IMR-90 (cell line): Measurements from ENCODE around the gene DNMT3B. TPM values are rescaled to one million over a fixed set of nuclear protein-coding genes. Genes with fewer than 3 reads are reported as not detected.

Source experiments
- ATAC-seq: fragments of 200-7000 bp; cut with Tn5 transposase; 2 replicates; pipeline ENCODE4 v1.9.1; 2020; ENCODE audit warnings: low read depth, mild to moderate bottlenecking, moderate library complexity
- BruUV-seq: library from RNA; stranded (reverse); fragments of 400-500 nt; replicated peaks from 2 replicates; lab custom pipeline; 2021; lab: Mats Ljungman, UMichigan
- CTCF ChIA-PET: fragments of 300-600 bp; formaldehyde crosslinking; extraction: SDS; loops from one replicate; lab custom pipeline; 2021; ENCODE audit warnings: antibody characterized with exemption; lab: Yijun Ruan, JAX
- POLR2A ChIA-PET: fragments of 300-600 bp; sonication (Branson Sonifier 250); formaldehyde crosslinking; loops from one replicate; lab custom pipeline; 2022; ENCODE audit warnings: antibody characterized with exemption; ENCODE audit not compliant: unreplicated experiment; lab: Charles Lee
- DNase-seq: peaks from one replicate; pipeline ENCODE4 v3.0.0; 2013
- H2AFZ ChIP-seq: replicated peaks from 2 replicates; pipeline ENCODE3; 2013; ENCODE audit warnings: low read length, mild to moderate bottlenecking; ENCODE audit not compliant: poor library complexity
- H2AK5ac ChIP-seq: 2 replicates; pipeline ENCODE4 v1.6.1; 2013; ENCODE audit warnings: low read depth, low read length, inconsistent platforms
- H2AK9ac ChIP-seq: replicated peaks from 2 replicates; pipeline ENCODE3; 2013; ENCODE audit warnings: mild to moderate bottlenecking, low read depth, low read length, moderate library complexity; ENCODE audit not compliant: poor library complexity
- H2BK120ac ChIP-seq: 2 replicates; pipeline ENCODE4 v1.6.1; 2013; ENCODE audit warnings: low read depth, low read length, inconsistent platforms
- H2BK15ac ChIP-seq: 3 replicates; pipeline ENCODE4 v1.6.1; 2013; ENCODE audit warnings: low read depth, low read length, inconsistent platforms
- H2BK20ac ChIP-seq: 2 replicates; pipeline ENCODE4 v1.6.1; 2013; ENCODE audit warnings: low read depth, mild to moderate bottlenecking, inconsistent platforms, low read length, moderate library complexity
- H2BK5ac ChIP-seq: 2 replicates; pipeline ENCODE4 v1.6.1; 2013; ENCODE audit warnings: mild to moderate bottlenecking, low read depth, low read length, inconsistent platforms; ENCODE audit not compliant: poor library complexity, severe bottlenecking
- H3K14ac ChIP-seq: replicated peaks from 2 replicates; pipeline ENCODE4 v1.6.1; 2013; ENCODE audit warnings: low read depth, low read length, inconsistent platforms
- H3K18ac ChIP-seq: 2 replicates; pipeline ENCODE4 v1.6.1; 2013; ENCODE audit warnings: low read depth, low read length, control low read depth
- H3K23ac ChIP-seq: 2 replicates; pipeline ENCODE4 v1.6.1; 2013; ENCODE audit warnings: low read depth, low read length, inconsistent platforms
- H3K27ac ChIP-seq: 2 replicates; pipeline ENCODE4 v1.5.1; 2013; ENCODE audit warnings: mild to moderate bottlenecking, control low read depth, low read length; ENCODE audit not compliant: insufficient read depth
- H3K27me3 ChIP-seq: 2 replicates; pipeline ENCODE4 v1.6.1; 2013; ENCODE audit warnings: low read length; ENCODE audit not compliant: control insufficient read depth, insufficient read depth
- H3K36me3 ChIP-seq: 2 replicates; pipeline ENCODE4 v1.6.1; 2013; ENCODE audit warnings: low read length, mixed read lengths; ENCODE audit not compliant: control insufficient read depth, insufficient read depth
- H3K4ac ChIP-seq: 2 replicates; pipeline ENCODE4 v1.6.1; 2013; ENCODE audit warnings: low read depth, low read length, inconsistent platforms
- H3K4me1 ChIP-seq: 2 replicates; pipeline ENCODE4 v1.6.1; 2013; ENCODE audit warnings: low read length, mixed read lengths; ENCODE audit not compliant: control insufficient read depth, insufficient read depth
- H3K4me2 ChIP-seq: 2 replicates; pipeline ENCODE4 v1.6.1; 2013; ENCODE audit warnings: low read depth, mild to moderate bottlenecking, control low read depth, low read length, moderate library complexity
- H3K4me3 ChIP-seq: 2 replicates; pipeline ENCODE4 v1.5.1; 2013; ENCODE audit warnings: low read depth, mild to moderate bottlenecking, control low read depth, low read length, moderate library complexity; ENCODE audit not compliant: insufficient read depth
- H3K56ac ChIP-seq: 2 replicates; pipeline ENCODE4 v1.6.1; 2013; ENCODE audit warnings: low read length, inconsistent platforms; ENCODE audit not compliant: insufficient read depth; ENCODE audit errors: extremely low read depth
- H3K79me1 ChIP-seq, 2 experiments: 2 replicates each; pipeline ENCODE4 v1.6.1; 2013; ENCODE audit warnings: low read length in 2 of 2, inconsistent platforms in 1 of 2, low read depth in 1 of 2
- H3K9ac ChIP-seq: 2 replicates; pipeline ENCODE4 v1.6.1; 2013; ENCODE audit warnings: low read depth, low read length, control low read depth
- H3K9me1 ChIP-seq: 2 replicates; pipeline ENCODE4 v1.6.1; 2013; ENCODE audit warnings: low read length, inconsistent platforms; ENCODE audit not compliant: insufficient read depth
- H3K9me3 ChIP-seq: 2 replicates; pipeline ENCODE4 v1.6.1; 2013; ENCODE audit warnings: low read length; ENCODE audit not compliant: control insufficient read depth, insufficient read depth
- H4K20me1 ChIP-seq: 2 replicates; pipeline ENCODE4 v1.6.1; 2013; ENCODE audit warnings: low read length, inconsistent platforms; ENCODE audit not compliant: insufficient read depth
- H4K5ac ChIP-seq: 2 replicates; pipeline ENCODE4 v1.6.1; 2013; ENCODE audit warnings: mild to moderate bottlenecking, low read depth, low read length, control low read depth
- H4K8ac ChIP-seq, 2 experiments: 2 replicates each; pipeline ENCODE4 v1.6.1; 2013; ENCODE audit warnings: low read depth in 2 of 2, low read length in 2 of 2, control low read depth in 1 of 2, inconsistent platforms in 1 of 2
- H4K91ac ChIP-seq: 2 replicates; pipeline ENCODE4 v1.6.1; 2013; ENCODE audit warnings: low read depth, low read length, inconsistent platforms; ENCODE audit not compliant: insufficient read depth
- BHLHE40 ChIP-seq: fragments of 150-350 bp; IDR thresholded peaks from 2 replicates; pipeline ENCODE4 v1.6.1; 2016; ENCODE audit warnings: mild to moderate bottlenecking, low read depth, low read length
- CEBPB ChIP-seq: IDR thresholded peaks from 2 replicates; pipeline ENCODE4 v1.6.1; 2012; ENCODE audit warnings: low read depth, low read length, improper control_type of control experiment
- MAFK ChIP-seq: IDR thresholded peaks from 2 replicates; pipeline ENCODE4 v1.6.1; 2012; ENCODE audit warnings: low read depth, low read length, improper control_type of control experiment
- MAZ ChIP-seq: IDR thresholded peaks from 2 replicates; pipeline ENCODE4 v1.6.1; 2012; ENCODE audit warnings: low read depth, mild to moderate bottlenecking, low read length, improper control_type of control experiment, moderate library complexity, borderline replicate concordance
- MXI1 ChIP-seq: IDR thresholded peaks from 2 replicates; pipeline ENCODE4 v1.6.1; 2012; ENCODE audit warnings: low read depth, mild to moderate bottlenecking, low read length, moderate library complexity, borderline replicate concordance
- NFE2L2 ChIP-seq: fragments of 150-350 bp; IDR thresholded peaks from 2 replicates; pipeline ENCODE4 v1.6.1; 2016; ENCODE audit warnings: low read depth, mild to moderate bottlenecking, low read length
- POLR2A ChIP-seq: IDR thresholded peaks from 2 replicates; pipeline ENCODE4 v1.6.1; 2012; ENCODE audit warnings: mild to moderate bottlenecking, low read depth, low read length
- RCOR1 ChIP-seq: IDR thresholded peaks from 2 replicates; pipeline ENCODE4 v1.6.1; 2012; ENCODE audit warnings: mild to moderate bottlenecking, low read length, improper control_type of control experiment; ENCODE audit not compliant: insufficient replicate concordance
- RFX5 ChIP-seq: IDR thresholded peaks from 2 replicates; pipeline ENCODE4 v1.8.0; 2012; ENCODE audit warnings: low read depth, mild to moderate bottlenecking, low read length, moderate library complexity
- WGBS, 2 experiments: methylation state at CpG; one replicate each; pipeline versions ENCODE4 v1.1.5 to v1.1.7; 2013; ENCODE audit warnings: missing lambda C conversion rate in 2 of 2; ENCODE audit not compliant: insufficient read length in 1 of 2; ENCODE audit errors: extremely low coverage in 2 of 2; 5-methylcytosine and 5-hydroxymethylcytosine counted together
- dilution Hi-C: fragments of 300-500 bp; cut with HindIII; formaldehyde crosslinking; loops from one replicate; pipeline ENCODE4 v1.14.3; 2018; ENCODE audit warnings: low sequenced_read_pairs; ENCODE audit not compliant: unreplicated experiment
- in situ Hi-C: fragments of 300-500 bp; cut with MboI; formaldehyde crosslinking; loops from 3 replicates; pipeline ENCODE4 v1.14.3; 2019; ENCODE audit warnings: low sequenced_read_pairs, inconsistent platforms, mixed read lengths
- intact Hi-C: fragments of 100-400 bp; cut with micrococcal nuclease; formaldehyde crosslinking; loops from 2 replicates; pipeline ENCODE4 v1.10.0; 2022
- polyA plus RNA-seq, 3 experiments: library from polyadenylated mRNA; depleted of rRNA; stranded (reverse); fragments of >200 nt; gene quantifications; 2 replicates each; pipeline ENCODE4 v1.2.3, GENCODE V29; 2012; ENCODE audit warnings: low replicate concordance in 1 of 3
- total RNA-seq: library from RNA; depleted of rRNA; stranded (reverse); fragments of >200 nt; gene quantifications from 2 replicates; pipeline ENCODE4 v1.2.3, GENCODE V29; 2012
- TF ChIP-seq, protein P1 (sequence below): fragments of 150-350 bp; IDR thresholded peaks from 2 replicates; pipeline ENCODE4 v1.6.1; 2017; ENCODE audit warnings: mild to moderate bottlenecking, antibody characterized with exemption, low read length, low read depth

The DNMT3B gene
- total and polyA plus RNA-seq, 2 of the 4 experiments (the other 2 are of a cell fraction), result 1.3 to 1.9 TPM

DNA sequence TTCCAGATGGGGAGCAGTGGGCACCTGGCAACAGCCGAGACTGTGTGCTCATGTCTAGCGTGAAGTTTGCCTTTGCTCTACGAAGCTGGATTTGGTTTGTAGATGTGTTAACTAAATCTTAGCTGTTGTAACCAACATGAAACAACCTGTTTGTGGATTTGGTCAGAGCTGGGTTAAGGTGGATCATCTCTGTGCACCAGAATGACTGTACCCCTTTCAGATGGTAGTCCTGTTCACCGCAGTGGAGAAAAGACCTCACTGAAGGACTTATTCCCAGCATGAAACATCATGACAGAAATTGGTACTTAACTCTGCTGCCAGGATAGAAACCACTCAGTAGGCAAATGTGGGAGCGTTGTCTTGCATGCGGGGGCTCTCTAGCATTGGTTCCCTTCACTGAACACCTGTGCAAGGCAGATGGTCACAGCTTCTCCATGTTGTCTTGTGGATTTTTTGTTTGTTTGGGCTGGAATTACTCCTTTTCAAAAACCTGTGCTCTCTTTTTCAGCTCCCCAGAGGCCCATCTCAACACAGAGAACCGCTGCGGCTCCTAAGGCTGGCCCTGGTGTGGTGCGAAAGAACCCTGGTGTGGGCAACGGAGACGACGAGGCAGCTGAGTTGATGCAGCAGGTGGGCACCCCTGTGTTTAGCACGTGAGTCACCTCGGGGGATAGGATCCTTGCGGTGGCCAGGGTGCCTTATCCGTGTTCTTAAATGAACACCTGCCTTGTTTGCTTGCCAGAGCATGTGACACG is 77.2 kb downstream of the DNMT3B start:
- 100% methylated on average over 3 of the region's 17 CpGs; no CpG with 5 or more reads in 1 of the 2 experiments for WGBS, 2 experiments
- H3K9me3 ChIP-seq, result no peaks in the 10 kb centered on the region

More for the DNA sequence above, 77.2 kb downstream of the DNMT3B start:
- Histone ChIP-seq H3K14ac (no peak overlapping the region), H3K4ac (no peak overlapping the region), H2BK5ac (no peak overlapping the region), H3K4me2 (no peak overlapping the region), H4K91ac (no peak overlapping the region), H3K18ac (no peak overlapping the region), H4K8ac (no peak overlapping the region), H4K20me1 (peaks cover 59% of the 10 kb centered on the region), H3K36me3 (peaks cover 50% of the 10 kb centered on the region), H3K27ac (no peak overlapping the region), H3K23ac (no peak overlapping the region), H2BK15ac (no peak overlapping the region), H3K9ac (no peak overlapping the region), H2BK20ac (no peak overlapping the region), H3K9me1 (peaks cover 3% of the 10 kb centered on the region; the same call in 1 of the 2 replicates), H3K79me1 (peaks cover 33 to 80% of the 10 kb centered on the region in 2 experiments), H3K4me3 (no peak overlapping the region), H2BK120ac (no peak overlapping the region), H3K56ac (no peak overlapping the region), H4K5ac (no peak overlapping the region), H2AFZ (no peak overlapping the region), H3K4me1 (no peaks in the 10 kb centered on the region), H3K27me3 (no peaks in the 10 kb centered on the region), H2AK5ac (no peak overlapping the region), H2AK9ac (no peak overlapping the region)
- ChIA-PET CTCF (no interaction called here), POLR2A (interaction anchor here (0.5 kb wide), 1 partner anchor 49 kb away, joined by 6 read pairs; no protein-coding TSS in a partner anchor)
- in situ Hi-C loops, result no loop called here
- no peak for ATAC-seq
- intact Hi-C loops, result loop anchor here (1.0 kb wide), 1 partner anchor 8 kb away; no protein-coding TSS in a partner anchor
- dilution Hi-C loops, result no loop called here
- TF ChIP-seq RCOR1 (no peak), CEBPB (no peak), MAFK (no peak), RFX5 (no peak), NFE2L2 (no peak), POLR2A (no peak), MXI1 (no peak), BHLHE40 (no peak), MAZ (no peak)
- TF ChIP-seq, protein P1, sequence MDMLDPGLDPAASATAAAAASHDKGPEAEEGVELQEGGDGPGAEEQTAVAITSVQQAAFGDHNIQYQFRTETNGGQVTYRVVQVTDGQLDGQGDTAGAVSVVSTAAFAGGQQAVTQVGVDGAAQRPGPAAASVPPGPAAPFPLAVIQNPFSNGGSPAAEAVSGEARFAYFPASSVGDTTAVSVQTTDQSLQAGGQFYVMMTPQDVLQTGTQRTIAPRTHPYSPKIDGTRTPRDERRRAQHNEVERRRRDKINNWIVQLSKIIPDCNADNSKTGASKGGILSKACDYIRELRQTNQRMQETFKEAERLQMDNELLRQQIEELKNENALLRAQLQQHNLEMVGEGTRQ, result no peak
- DNase-seq, result no peak
- no TSS peak for BruUV-seq
